Measurements from ENCODE around the gene ZFAND4. TPM values are rescaled to one million over a fixed set of nuclear protein-coding genes. Genes with fewer than 3 reads are reported as not detected.
"Not testable (repeated sequence)": the region's sequence is repeated elsewhere in the genome, so short reads cannot be mapped to it uniquely, and the experiment has no call there.

Gene ZFAND4
- total and polyA plus RNA-seq, 3 donors from 2014 or later, result 99.5 to 197 (median 186) TPM

DNA sequence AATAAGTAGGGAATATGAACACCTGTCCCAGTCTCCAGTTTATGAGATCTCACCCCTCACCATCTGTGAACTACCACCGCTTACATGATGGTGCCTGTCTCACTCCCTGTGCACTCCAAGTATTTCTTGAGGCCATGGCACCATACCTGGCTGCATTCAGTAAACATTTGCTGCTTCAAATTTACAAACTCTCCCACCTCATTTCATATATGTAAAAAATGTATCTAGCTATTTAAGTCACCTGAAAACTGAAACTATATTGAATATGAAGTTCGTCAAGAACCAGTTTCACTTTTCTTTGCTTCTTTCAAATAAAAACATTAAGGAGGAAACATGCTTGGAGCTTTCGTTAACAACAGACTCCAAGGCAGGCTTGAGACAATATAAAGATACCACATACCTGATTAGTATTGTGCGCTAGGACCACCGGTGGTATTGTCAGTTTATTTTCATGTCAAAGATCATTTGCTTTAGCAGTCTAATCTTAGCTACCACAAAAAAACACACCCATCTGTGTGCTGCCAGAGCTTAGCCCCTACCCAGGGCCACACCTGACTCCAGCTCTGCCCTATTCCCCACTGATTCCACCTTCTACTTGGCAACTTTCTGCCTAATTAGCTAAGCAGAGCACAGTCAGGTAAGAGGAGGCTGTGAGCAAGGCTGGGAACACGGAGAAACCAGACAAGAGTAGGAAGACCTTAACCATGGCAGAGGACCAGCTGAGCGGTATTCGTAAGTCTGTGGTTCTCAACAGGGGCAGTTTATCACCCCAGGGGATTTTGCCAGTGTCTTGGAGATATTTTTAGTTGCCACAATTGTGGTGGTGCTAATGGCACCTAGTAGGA is 92.0 kb downstream of the ZFAND4 start:
- intact Hi-C loops (cut with DNase I; ENCODE audit: low total_unique reads), result no loop called here
- H3K27ac ChIP-seq, result no peak overlapping the region
- WGBS, 2 donors, result 76% methylated on average over 8 of the region's 8 CpGs
- H3K4me1 ChIP-seq, result peaks cover 12% of the 10 kb centered on the region
- no peak for DNase-seq
- H3K4me3 ChIP-seq, result no peak overlapping the region
- no peaks in the 10 kb centered on the region for H3K9me3 ChIP-seq
- H3K27me3 ChIP-seq, result no peaks in the 10 kb centered on the region
- no peaks in the 10 kb centered on the region for H3K36me3 ChIP-seq (ENCODE audit: low read depth, missing control alignments)
- TF ChIP-seq, protein P1, sequence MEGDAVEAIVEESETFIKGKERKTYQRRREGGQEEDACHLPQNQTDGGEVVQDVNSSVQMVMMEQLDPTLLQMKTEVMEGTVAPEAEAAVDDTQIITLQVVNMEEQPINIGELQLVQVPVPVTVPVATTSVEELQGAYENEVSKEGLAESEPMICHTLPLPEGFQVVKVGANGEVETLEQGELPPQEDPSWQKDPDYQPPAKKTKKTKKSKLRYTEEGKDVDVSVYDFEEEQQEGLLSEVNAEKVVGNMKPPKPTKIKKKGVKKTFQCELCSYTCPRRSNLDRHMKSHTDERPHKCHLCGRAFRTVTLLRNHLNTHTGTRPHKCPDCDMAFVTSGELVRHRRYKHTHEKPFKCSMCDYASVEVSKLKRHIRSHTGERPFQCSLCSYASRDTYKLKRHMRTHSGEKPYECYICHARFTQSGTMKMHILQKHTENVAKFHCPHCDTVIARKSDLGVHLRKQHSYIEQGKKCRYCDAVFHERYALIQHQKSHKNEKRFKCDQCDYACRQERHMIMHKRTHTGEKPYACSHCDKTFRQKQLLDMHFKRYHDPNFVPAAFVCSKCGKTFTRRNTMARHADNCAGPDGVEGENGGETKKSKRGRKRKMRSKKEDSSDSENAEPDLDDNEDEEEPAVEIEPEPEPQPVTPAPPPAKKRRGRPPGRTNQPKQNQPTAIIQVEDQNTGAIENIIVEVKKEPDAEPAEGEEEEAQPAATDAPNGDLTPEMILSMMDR (IDR thresholded peaks at IDR 0.05), result no peak
- no peak for TF ChIP-seq POLR2A (IDR thresholded peaks at IDR 0.05)

DNA sequence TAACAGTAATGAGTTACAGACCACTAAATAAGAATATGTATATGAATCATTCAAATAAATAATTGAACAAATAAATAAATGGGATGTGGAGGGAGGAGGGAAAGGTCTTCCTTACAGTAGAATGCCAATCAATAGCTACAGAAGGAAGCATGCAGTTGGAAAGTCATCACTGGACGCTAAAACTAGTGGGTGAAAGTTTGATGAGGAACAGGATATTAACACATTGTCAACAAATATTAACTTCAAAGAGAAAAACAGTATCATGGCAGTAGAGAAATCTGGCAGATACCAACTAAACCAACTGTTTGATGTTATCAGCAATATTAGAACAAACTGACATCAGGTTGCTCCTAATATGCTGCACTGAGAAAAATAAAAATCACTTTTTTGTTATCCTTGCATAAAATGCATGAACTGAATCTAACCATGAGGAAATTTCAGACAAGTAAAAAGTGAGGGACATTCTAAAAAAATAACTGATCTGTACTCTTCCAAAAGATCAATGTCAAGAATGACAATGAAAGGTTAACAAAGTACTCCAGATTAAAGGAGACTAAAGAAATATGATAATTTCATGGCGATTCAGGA is 94.1 kb downstream of the ZFAND4 start:
- Histone ChIP-seq H3K9me3 (no peaks in the 10 kb centered on the region), H3K4me1 (peaks cover 12% of the 10 kb centered on the region), H3K27ac (no peak overlapping the region), H3K4me3 (no peak overlapping the region), H3K36me3 (ENCODE audit: low read depth, missing control alignments) (no peaks in the 10 kb centered on the region), H3K27me3 (no peaks in the 10 kb centered on the region)
- DNase-seq, result no peak
- intact Hi-C loops (cut with DNase I; ENCODE audit: low total_unique reads), result no loop called here
- TF ChIP-seq, protein P1 (IDR thresholded peaks at IDR 0.05), result no peak
- TF ChIP-seq POLR2A (IDR thresholded peaks at IDR 0.05), result no peak
- WGBS, 2 donors, result 75 to 81% methylated on average over 2 of the region's 2 CpGs

DNA sequence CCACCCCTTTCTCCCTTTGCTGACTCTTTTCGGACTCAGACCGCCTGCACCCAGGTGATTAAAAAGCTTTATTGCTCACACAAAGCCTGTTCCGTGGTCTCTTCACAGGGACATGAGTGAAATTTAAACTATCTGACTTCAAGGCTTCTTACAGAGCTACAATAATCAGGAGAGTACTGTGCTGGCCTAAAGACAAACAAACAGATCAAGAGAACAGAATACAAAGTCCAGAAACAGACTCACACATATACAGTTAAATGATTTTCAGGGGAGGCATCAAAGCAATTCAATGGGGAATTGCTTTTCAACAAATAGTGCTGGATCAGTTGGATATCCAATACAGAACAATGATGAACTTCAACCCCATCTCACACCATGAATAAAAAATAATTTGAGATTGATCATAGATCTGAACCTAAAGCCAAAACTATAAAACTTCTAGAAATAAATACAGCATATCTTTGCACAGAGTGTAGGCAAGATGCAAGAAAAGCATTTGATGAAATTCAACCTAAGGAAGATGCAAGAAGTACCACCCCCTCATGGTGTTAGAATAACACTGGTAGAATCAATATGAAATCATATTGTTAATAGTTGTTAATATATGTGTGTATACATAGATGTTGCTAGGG is 96.5 kb downstream of the ZFAND4 start:
- no peaks in the 10 kb centered on the region for H3K4me1 ChIP-seq
- TF ChIP-seq, protein P1 (IDR thresholded peaks at IDR 0.05), result no peak
- TF ChIP-seq POLR2A (IDR thresholded peaks at IDR 0.05), result no peak
- no peak overlapping the region for H3K27ac ChIP-seq
- WGBS, 2 donors, result 88 to 92% methylated on average over 3 of the region's 3 CpGs
- H3K4me3 ChIP-seq, result no peak overlapping the region
- H3K27me3 ChIP-seq, result no peaks in the 10 kb centered on the region
- no peaks in the 10 kb centered on the region for H3K36me3 ChIP-seq (ENCODE audit: low read depth, missing control alignments)
- H3K9me3 ChIP-seq, result no peaks in the 10 kb centered on the region
- intact Hi-C loops (cut with DNase I; ENCODE audit: low total_unique reads), result no loop called here
- no peak for DNase-seq

DNA sequence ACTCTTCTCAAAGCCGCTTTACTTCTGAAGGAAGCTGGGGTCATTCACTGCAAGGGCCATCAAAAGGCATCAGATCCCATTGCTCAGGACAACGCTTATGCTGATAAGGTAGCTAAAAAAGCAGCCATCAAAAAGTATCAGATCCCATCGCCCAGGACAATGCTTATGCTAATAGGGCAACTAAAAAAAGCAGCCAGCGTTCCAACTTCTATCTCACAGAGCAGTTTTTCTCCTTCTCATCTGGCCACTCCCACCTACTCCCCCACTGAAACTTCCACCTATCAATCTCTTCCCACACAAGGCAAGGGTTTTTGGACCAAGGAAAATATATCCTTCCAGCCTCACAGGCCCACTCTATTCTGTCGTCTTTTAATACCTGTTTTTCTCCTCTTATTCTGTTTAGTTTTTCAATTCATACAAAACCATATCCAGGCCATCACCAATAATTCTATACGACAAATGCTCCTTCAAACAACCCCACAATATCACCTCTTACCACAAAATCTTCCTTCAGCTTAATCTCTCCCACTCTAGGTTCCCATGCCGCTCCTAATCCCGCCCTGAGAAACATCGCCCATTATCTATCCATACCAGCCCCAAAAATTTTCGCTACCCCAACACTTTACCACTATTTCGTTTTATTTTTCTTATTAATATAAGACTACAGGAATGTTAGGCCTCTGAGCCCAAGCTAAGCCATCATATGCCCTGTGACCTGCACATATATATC is 97.4 kb downstream of the ZFAND4 start:
- 80 to 84% methylated on average over 11 of the region's 11 CpGs for WGBS, 2 donors
- H3K36me3 ChIP-seq (ENCODE audit: low read depth, missing control alignments); H3K4me1 ChIP-seq; H3K4me3 ChIP-seq; H3K27me3 ChIP-seq; H3K27ac ChIP-seq; H3K9me3 ChIP-seq; intact Hi-C loops (cut with DNase I; ENCODE audit: low total_unique reads): not testable (repeated sequence)
- DNase-seq, result peak; percentile 34

DNA sequence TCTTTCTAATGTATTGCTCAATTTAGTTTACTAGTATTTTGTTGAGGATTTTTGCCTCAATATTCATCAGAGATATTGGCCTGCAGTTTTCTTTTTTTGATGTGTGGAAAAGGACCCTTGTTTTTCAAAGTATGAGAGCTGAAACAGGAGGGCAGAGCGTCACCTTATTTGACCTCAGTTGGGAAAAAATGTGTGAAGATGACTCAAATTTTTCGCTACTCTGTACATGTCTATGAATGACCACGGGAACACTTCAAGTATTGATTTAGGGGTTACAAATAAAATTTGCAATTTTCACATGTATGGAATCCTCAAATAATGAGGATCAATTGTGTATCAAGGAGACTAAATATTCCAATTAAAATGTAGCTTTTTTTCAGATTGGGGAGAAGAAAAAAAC is 103.1 kb downstream of the ZFAND4 start:
- intact Hi-C loops (cut with DNase I; ENCODE audit: low total_unique reads), result no loop called here
- H3K9me3 ChIP-seq, result no peaks in the 10 kb centered on the region
- no peak overlapping the region for H3K4me3 ChIP-seq
- no peaks in the 10 kb centered on the region for H3K27me3 ChIP-seq
- 88 to 96% methylated on average over 3 of the region's 3 CpGs for WGBS, 2 donors
- H3K36me3 ChIP-seq (ENCODE audit: low read depth, missing control alignments), result no peaks in the 10 kb centered on the region
- TF ChIP-seq POLR2A (IDR thresholded peaks at IDR 0.05), result no peak
- TF ChIP-seq, protein P1 (IDR thresholded peaks at IDR 0.05), result no peak
- DNase-seq, result no peak
- H3K27ac ChIP-seq, result no peak overlapping the region
- no peaks in the 10 kb centered on the region for H3K4me1 ChIP-seq

All from testis (tissue), 3 donors.